Stimulated activated CD4-positive, alpha-beta T cell treated with anti-CD3 and anti-CD28 coated beads, Interleukin-12 subunit alpha, Interleukin-12 subunit beta, amount 100 ng/mL, for 48 hours (primary cell): ENCODE measurements around the gene GPR31.

Experiments
- DNase-seq, 3 donors: peaks; one replicate each; pipeline ENCODE4 v3.0.0-alpha.2; 2020; ENCODE audit warnings: low read depth in 2 of 3, low spot score in 1 of 3

Gene GPR31

GRCh38 chr6:167140589-167141474 lies 16.9 kb downstream of the GPR31 start:
- no peak for DNase-seq

GRCh38 chr6:167139761-167140160 lies 18.0 kb downstream of the GPR31 start:
- DNase-seq: no peak

- no peak for DNase-seq
Measured at GRCh38 chr6:167137881-167138280, 19.9 kb downstream of the GPR31 start.

GRCh38 chr6:167137081-167137480 lies 20.7 kb downstream of the GPR31 start:
- DNase-seq: no peak

GRCh38 chr6:167136376-167136775 lies 21.4 kb downstream of the GPR31 start:
- DNase-seq: no peak

GRCh38 chr6:167134448-167135328 lies 23.1 kb downstream of the GPR31 start:
- no peak for DNase-seq

- DNase-seq: no peak
Measured at GRCh38 chr6:167130712-167131684, 26.8 kb downstream of the GPR31 start.

GRCh38 chr6:167130008-167130677 lies 27.6 kb downstream of the GPR31 start:
- DNase-seq: no peak

- no peak for DNase-seq
Measured at GRCh38 chr6:167129562-167129961, 28.2 kb downstream of the GPR31 start.

- DNase-seq: no peak
Measured at GRCh38 chr6:167129159-167129558, 28.6 kb downstream of the GPR31 start.

GRCh38 chr6:167127785-167128531 lies 29.8 kb downstream of the GPR31 start:
- DNase-seq: no peak

GRCh38 chr6:167125855-167126349 lies 31.9 kb downstream of the GPR31 start:
- DNase-seq: no peak

GRCh38 chr6:167125410-167125809 lies 32.4 kb downstream of the GPR31 start:
- no peak for DNase-seq

- DNase-seq: no peak
Measured at GRCh38 chr6:167124753-167125152, 33.0 kb downstream of the GPR31 start.

- DNase-seq: no peak
Measured at GRCh38 chr6:167122827-167123657, 34.7 kb downstream of the GPR31 start, which contains the start of gene CCR6. Gene CCR6, plus strand, starts transcription at chr6:167123096. Its CDS starts 13,039 bp downstream, at chr6:167136135.

GRCh38 chr6:167122041-167122826 lies 35.5 kb downstream of the GPR31 start:
- no peak for DNase-seq

GRCh38 chr6:167121335-167121841 lies 36.4 kb downstream of the GPR31 start:
- no peak for DNase-seq

GRCh38 chr6:167120583-167120903 lies 37.2 kb downstream of the GPR31 start:
- DNase-seq: no peak
